Gastrocnemius medialis (tissue), 4 donors: ENCODE data around the gene CR1. TPM values are rescaled to one million over a fixed set of nuclear protein-coding genes. Genes with fewer than 3 reads are reported as not detected.

Experiments
- ATAC-seq, 2 donors: fragments of 150-250 bp; one replicate each; pipeline ENCODE4 v1.9.1; 2016
- DNase-seq, 2 donors: peaks; one replicate each; pipeline ENCODE4 v3.0.0-alpha.2; 2019
- H3K27ac ChIP-seq, 4 donors: fragments of 200-600 bp; sonication (generic); 1 replicate in 1 of 4; 2 replicates in 3 of 4; pipeline ENCODE4 v1.5.1; 2016 to 2018; ENCODE audit warnings: mild to moderate bottlenecking in 2 of 4, moderate library complexity in 1 of 4
- H3K27me3 ChIP-seq, 3 donors: fragments of 200-600 bp; sonication (generic) in 2 of 3; 1 replicate in 1 of 3; 2 replicates in 2 of 3; pipeline versions ENCODE4 v1.5.1 to v1.6.0; 2016 to 2019; ENCODE audit warnings: mild to moderate bottlenecking in 1 of 3, moderate library complexity in 1 of 3
- H3K36me3 ChIP-seq, 2 donors: fragments of 200-600 bp; sonication (generic) in 1 of 2; one replicate each; pipeline ENCODE4 v1.5.1; 2017 to 2018
- H3K4me1 ChIP-seq, 2 donors: fragments of 200-600 bp; sonication (generic) in 1 of 2; one replicate each; pipeline ENCODE4 v1.5.1; 2016 to 2017; ENCODE audit warnings: mild to moderate bottlenecking in 2 of 2
- H3K4me3 ChIP-seq, 4 donors: fragments of 200-600 bp; sonication (generic) in 3 of 4; 1 replicate in 1 of 4; 2 replicates in 3 of 4; pipeline ENCODE4 v1.5.1; 2016 to 2019; ENCODE audit warnings: mild to moderate bottlenecking in 2 of 4
- H3K9me3 ChIP-seq, 3 donors: fragments of 200-600 bp; sonication (generic) in 2 of 3; 1 replicate in 1 of 3; 2 replicates in 2 of 3; pipeline ENCODE4 v1.5.1; 2016 to 2019
- POLR2A ChIP-seq, 2 donors: fragments of 450-650 bp; IDR thresholded peaks; one replicate each; pipeline ENCODE4 v1.6.1; 2017; ENCODE audit warnings: antibody characterized with exemption in 2 of 2, mild to moderate bottlenecking in 2 of 2, moderate library complexity in 2 of 2
- in situ Hi-C, 4 donors: fragments of 200-750 bp; cut with MboI; loops; one replicate each; pipeline versions ENCODE4 v1.15.0 to v1.8.0; 2017; ENCODE audit warnings: low sequenced_read_pairs in 4 of 4
- intact Hi-C: fragments of 100-400 bp; cut with DNase I; formaldehyde crosslinking; loops from one replicate; pipeline ENCODE4 v1.15.1; 2023; ENCODE audit warnings: low total_unique reads
- total RNA-seq, 4 donors: library from RNA; depleted of rRNA; stranded (reverse); fragments of >200 nt; gene quantifications; one replicate each; pipeline versions ENCODE4 v1.1.0 to v1.2.3, GENCODE V29; 2016
- TF ChIP-seq, protein P1 (sequence below), 5 experiments: fragments of 450-650 bp in 3 of 5; fragments of 200-600 bp in 2 of 5; sonication (generic) in 2 of 5; IDR thresholded peaks in 4 of 5; conservative IDR thresholded peaks in 1 of 5; 1 replicate in 4 of 5; 2 replicates in 1 of 5; pipeline ENCODE4 v1.5.1; 2016 to 2019; ENCODE audit warnings: antibody characterized with exemption in 5 of 5, mild to moderate bottlenecking in 3 of 5, moderate library complexity in 3 of 5

CR1 gene
- total RNA-seq, 4 donors from 2014 or later, result 0.66 to 2.4 (median 1.7) TPM

DNA sequence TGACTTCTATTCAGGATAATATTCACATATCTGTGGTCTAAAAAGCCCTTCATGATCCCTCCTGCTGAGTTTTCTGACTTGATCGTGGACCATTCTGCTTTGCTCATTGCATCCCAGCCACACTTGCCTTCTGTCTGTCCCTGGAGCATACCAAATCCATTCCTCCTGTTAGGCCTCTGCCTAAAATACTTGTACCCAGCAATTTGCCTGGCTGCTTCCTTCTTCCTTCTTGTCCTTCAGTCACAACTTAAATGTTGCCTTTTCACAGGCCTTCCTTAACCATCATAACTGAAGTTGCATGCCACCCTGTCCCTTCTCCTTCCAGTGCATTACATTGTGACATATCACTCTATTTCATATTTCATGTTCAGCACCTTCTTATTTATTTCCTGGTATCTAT, 37.5 kb upstream of the CR1 start:
- in situ Hi-C loops, result no loop called here
- Histone ChIP-seq H3K9me3 (no peaks in the 10 kb centered on the region), H3K4me3 (no peak overlapping the region), H3K27me3 (peaks cover 29 to 43% (median 41%) of the 10 kb centered on the region in 3 donors), H3K27ac (no peak overlapping the region), H3K4me1 (peaks cover 11 to 17% of the 10 kb centered on the region in 2 donors), H3K36me3 (no peaks in the 10 kb centered on the region)
- ATAC-seq, result no peak
- no peak for TF ChIP-seq POLR2A (IDR thresholded peaks at IDR 0.05)
- TF ChIP-seq, protein P1, sequence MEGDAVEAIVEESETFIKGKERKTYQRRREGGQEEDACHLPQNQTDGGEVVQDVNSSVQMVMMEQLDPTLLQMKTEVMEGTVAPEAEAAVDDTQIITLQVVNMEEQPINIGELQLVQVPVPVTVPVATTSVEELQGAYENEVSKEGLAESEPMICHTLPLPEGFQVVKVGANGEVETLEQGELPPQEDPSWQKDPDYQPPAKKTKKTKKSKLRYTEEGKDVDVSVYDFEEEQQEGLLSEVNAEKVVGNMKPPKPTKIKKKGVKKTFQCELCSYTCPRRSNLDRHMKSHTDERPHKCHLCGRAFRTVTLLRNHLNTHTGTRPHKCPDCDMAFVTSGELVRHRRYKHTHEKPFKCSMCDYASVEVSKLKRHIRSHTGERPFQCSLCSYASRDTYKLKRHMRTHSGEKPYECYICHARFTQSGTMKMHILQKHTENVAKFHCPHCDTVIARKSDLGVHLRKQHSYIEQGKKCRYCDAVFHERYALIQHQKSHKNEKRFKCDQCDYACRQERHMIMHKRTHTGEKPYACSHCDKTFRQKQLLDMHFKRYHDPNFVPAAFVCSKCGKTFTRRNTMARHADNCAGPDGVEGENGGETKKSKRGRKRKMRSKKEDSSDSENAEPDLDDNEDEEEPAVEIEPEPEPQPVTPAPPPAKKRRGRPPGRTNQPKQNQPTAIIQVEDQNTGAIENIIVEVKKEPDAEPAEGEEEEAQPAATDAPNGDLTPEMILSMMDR (IDR thresholded peaks at IDR 0.05 in 4 of 5, conservative IDR thresholded peaks at IDR 0.05 in 1 of 5), result no peak
- no peak for DNase-seq
- intact Hi-C loops, result no loop called here

DNA sequence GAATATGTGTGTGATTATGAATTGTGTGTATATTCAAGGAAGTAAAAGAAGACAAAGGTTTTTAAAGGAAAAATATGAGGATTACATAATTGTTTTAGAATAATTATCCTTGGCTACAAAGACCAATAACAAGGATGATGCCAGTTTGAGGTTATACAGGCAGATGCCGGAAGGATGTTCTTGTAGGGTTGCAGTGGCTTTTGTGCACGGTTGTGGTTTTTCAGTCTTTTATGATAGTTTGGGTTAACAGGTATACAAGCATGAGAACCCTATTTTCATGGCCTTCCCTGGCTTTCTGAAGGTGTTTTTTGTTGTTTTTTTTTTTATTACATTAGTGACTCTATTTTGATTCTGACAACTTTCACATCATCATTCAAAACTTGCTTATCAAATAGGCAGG, 36.9 kb upstream of the CR1 start:
- Histone ChIP-seq H3K27me3 (peaks cover 23 to 38% (median 37%) of the 10 kb centered on the region in 3 donors), H3K9me3 (no peaks in the 10 kb centered on the region), H3K4me1 (peaks cover 11 to 13% of the 10 kb centered on the region in 2 donors), H3K27ac (no peak overlapping the region), H3K4me3 (no peak overlapping the region), H3K36me3 (no peaks in the 10 kb centered on the region)
- ATAC-seq, result no peak
- TF ChIP-seq POLR2A (IDR thresholded peaks at IDR 0.05), result no peak
- TF ChIP-seq, protein P1 (IDR thresholded peaks at IDR 0.05 in 4 of 5, conservative IDR thresholded peaks at IDR 0.05 in 1 of 5), result no peak
- no peak for DNase-seq
- in situ Hi-C loops (no loop called here), intact Hi-C loops (no loop called here)

DNA sequence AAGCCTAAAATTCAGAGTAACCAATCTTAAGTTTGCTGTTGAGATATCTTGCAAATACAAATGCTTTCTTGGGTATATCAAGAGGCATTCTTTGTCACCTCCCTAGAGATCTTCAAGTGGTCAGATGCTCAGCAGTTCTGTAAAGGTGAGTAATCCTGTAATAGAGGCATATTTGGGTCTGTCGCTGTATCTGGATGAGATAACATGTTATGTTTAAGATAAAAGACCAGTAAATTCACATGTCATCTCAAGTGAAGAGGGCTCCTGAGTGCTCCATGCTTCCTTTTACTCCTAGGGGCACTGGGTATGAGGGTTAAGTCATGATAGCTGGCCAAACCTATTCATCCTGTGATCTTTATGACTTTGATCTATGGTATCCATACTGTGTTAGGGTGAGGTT, 34.3 kb upstream of the CR1 start:
- TF ChIP-seq POLR2A (IDR thresholded peaks at IDR 0.05), result no peak
- TF ChIP-seq, protein P1 (IDR thresholded peaks at IDR 0.05 in 4 of 5, conservative IDR thresholded peaks at IDR 0.05 in 1 of 5), result no peak
- no peak for ATAC-seq
- no peak for DNase-seq
- in situ Hi-C loops (no loop called here), intact Hi-C loops (no loop called here)
- H3K27ac ChIP-seq, result no peak overlapping the region
- no peak overlapping the region for H3K4me3 ChIP-seq
- no peaks in the 10 kb centered on the region for H3K9me3 ChIP-seq
- H3K27me3 ChIP-seq, result peaks cover 0 to 13% (median 12%) of the 10 kb centered on the region in 3 donors
- no peaks in the 10 kb centered on the region for H3K36me3 ChIP-seq
- no peaks in the 10 kb centered on the region for H3K4me1 ChIP-seq

DNA sequence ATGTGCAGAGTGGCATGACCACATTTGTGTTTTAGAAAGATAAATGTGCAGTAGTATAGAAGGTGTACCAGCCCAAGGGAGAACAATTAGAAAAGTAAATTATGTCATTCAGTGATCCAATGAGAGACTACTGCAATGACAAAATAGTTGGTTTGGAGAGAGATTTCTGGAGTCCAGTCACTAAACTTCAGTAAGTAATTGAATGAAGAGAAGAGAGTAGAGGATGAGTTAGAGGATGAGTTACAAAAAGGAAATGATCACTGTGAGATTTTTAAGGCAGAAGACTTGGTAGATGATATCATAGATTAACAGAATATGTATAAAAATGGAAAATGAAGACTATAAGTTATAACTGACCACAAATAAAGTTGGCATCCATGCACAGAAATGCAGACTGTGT, 33.4 kb upstream of the CR1 start:
- Histone ChIP-seq H3K4me3 (no peak overlapping the region), H3K27ac (no peak overlapping the region), H3K4me1 (no peaks in the 10 kb centered on the region), H3K9me3 (no peaks in the 10 kb centered on the region), H3K36me3 (no peaks in the 10 kb centered on the region), H3K27me3 (peaks cover 0 to 15% (median 4%) of the 10 kb centered on the region in 3 donors)
- TF ChIP-seq, protein P1 (IDR thresholded peaks at IDR 0.05 in 4 of 5, conservative IDR thresholded peaks at IDR 0.05 in 1 of 5), result no peak
- TF ChIP-seq POLR2A (IDR thresholded peaks at IDR 0.05), result no peak
- no peak for DNase-seq
- intact Hi-C loops (no loop called here), in situ Hi-C loops (no loop called here)
- no peak for ATAC-seq

DNA sequence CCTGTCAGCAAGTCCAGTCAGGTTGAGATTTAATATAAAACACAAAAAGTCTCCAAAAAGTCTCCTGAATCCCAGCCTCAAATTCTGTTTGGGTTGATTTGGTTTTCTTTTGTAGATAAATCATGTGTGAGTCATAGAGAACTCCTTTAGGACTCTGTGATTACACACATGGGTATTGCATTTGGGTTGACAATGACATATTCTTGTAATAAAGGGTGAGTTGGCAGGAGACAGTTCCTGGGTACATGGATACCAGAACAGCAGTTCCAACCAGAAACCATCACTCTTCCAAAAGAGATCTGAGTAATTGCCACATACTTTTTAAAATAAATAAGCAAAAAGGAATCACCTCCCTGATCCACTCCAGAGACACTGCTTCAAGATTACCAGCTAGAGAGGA, 32.9 kb upstream of the CR1 start:
- DNase-seq (no peak), ATAC-seq (no peak)
- no peak for TF ChIP-seq POLR2A (IDR thresholded peaks at IDR 0.05)
- TF ChIP-seq, protein P1 (IDR thresholded peaks at IDR 0.05 in 4 of 5, conservative IDR thresholded peaks at IDR 0.05 in 1 of 5), result no peak
- Histone ChIP-seq H3K36me3 (no peaks in the 10 kb centered on the region), H3K4me1 (no peaks in the 10 kb centered on the region), H3K4me3 (no peak overlapping the region), H3K9me3 (no peaks in the 10 kb centered on the region), H3K27ac (no peak overlapping the region), H3K27me3 (peaks cover 0 to 18% (median 4%) of the 10 kb centered on the region in 3 donors)
- intact Hi-C loops, result no loop called here
- in situ Hi-C loops, result no loop called here
